Stimulated activated CD4-positive, alpha-beta T cell treated with anti-CD3 and anti-CD28 coated beads, Interleukin-2, amount 100 ng/mL, for 48 hours (primary cell): ENCODE results near the gene LRP10.

Experiments used
- DNase-seq, 2 donors: peaks; one replicate each; pipeline ENCODE4 v3.0.0-alpha.2; 2020

Gene LRP10

DNA sequence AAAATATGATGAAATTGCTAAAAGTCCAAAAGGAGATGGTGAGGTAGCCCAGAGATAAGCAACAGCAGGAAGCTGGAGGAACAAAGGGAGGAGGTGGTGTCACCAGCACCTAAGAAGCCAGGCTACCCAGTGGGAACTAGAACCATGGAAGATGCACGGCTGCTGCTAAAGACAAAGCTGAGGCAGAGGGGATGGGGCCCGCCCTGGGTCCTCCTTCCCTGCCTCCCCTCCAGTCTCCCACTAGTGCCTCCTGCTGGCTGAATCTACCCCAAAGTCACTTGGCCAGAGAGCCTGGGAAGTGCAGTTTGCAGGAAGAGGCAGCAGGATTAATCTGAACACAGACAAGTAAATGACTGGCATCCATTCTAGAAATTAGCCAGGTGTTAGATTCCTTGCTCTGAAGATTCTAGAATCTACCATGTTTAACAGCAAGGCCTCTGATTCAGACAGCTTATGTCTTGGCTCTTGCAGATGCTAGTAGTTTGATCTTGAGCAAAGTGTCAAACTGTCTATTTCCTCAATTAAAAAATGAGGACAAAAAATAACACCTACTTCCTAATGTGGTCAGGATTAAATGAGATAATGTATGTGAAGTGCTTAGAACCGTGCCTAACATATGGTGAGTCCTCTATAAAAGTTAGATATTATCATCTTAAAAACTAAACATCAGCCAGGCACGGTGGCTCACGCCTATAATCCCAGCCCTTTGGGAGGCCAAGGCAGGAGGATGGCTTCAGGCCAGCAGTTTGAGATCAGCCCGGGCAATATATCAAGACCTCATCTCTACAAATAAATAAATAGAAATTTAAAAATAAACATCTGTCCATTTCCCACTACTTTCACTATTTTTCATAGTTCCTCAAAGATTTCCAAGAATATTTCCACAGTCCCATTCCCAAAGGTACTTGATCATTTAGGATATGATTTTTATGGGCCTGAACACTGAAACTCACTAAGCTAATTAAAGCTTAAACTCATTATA is 5.8 kb upstream of the LRP10 start:
- DNase-seq, result peak in 1 of 2 donors; percentile 24

DNA sequence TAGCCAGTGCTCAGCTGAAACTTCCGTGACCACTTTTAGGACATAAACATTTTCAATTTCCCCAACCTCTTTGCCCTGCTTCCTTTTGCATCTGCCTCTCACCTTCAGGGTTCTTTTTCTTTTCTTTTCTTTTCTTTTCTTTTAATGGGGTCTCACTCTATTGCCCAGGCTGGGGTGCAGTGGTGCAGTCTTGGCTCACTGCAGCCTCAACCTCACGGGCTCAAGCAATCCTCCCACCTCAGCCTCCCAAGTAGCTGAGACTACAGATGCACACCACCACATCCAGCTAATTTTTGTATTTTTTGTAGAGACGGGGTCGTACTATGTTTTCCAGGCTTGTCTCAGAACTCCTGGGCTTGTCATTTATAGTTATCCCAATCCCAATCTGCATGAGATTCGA is 4.7 kb upstream of the LRP10 start:
- no peak for DNase-seq

DNA sequence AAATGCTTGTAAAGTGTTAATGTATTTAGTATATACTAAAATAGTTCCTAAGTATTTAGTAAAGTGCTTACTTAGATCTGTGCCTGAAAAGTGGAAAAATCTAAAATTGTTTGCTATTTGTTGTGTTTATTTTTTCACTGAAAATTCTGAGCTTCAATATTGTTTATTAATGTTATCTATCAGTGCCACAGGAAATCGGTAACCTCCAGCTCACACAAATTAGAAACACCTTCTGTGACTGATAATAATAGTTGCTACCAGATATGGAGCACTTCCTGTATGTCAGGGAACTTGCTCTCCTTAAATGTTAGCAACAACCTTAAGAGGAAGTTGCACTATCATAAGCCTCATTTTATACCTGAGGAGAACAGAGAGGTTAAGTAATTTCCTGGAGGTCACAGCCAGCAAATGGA is 723 bp upstream of the LRP10 start:
- no peak for DNase-seq

DNA sequence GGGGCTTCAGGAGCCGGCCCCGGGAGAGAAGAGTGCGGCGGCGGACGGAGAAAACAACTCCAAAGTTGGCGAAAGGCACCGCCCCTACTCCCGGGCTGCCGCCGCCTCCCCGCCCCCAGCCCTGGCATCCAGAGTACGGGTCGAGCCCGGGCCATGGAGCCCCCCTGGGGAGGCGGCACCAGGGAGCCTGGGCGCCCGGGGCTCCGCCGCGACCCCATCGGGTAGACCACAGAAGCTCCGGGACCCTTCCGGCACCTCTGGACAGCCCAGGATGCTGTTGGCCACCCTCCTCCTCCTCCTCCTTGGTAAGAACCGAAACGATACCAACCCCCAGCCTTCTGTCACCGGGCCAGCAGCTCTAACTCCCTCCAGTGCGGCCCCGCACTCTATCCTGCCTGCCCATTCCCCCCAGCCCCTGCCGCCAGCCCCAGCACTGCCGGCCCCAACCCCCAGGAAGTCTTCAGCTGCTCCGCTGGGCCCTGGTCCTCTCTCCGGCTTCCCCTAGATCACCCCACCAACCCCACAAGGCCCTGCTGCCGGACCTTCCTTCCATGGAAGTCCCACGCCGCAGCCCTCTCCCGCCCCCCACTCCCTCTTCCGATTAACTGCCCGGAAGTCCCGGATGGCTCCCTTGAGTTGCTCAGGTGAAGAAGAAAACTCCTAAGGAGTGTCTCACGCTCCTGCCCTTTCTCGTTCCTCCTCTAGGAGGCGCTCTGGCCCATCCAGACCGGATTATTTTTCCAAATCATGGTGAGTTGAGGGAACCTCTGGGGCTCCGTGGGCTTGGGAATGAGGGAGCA is 693 bp downstream of the LRP10 start:
- peak; percentile 73 for DNase-seq

DNA sequence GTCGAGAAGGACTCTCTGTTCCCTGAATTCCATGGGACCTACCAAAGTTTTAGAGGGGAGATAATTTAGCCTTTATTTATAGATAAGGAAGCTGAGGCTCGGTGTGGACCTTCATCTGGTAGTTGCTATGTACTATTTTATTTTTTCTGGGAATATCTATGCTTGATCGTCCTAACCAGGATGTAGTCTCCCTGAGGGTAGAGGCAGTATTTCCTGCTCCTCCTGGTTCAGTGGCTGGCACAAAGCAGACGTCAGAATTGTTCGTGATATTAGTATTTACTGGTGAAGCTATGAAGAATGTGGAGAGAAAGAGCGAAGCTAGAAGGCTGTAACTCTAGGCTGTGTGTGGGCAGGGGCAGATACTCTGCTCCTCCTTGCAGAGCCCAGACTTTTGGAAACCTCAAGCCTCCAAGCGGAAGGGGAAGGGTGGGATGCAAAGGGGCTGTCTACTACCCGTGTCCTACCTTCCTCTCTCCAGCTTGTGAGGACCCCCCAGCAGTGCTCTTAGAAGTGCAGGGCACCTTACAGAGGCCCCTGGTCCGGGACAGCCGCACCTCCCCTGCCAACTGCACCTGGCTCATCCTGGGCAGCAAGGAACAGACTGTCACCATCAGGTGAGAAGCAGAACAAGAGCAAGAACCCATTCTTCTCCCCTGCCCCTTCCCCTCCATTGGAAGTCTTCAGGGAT is 1.4 kb downstream of the LRP10 start:
- no peak for DNase-seq

DNA sequence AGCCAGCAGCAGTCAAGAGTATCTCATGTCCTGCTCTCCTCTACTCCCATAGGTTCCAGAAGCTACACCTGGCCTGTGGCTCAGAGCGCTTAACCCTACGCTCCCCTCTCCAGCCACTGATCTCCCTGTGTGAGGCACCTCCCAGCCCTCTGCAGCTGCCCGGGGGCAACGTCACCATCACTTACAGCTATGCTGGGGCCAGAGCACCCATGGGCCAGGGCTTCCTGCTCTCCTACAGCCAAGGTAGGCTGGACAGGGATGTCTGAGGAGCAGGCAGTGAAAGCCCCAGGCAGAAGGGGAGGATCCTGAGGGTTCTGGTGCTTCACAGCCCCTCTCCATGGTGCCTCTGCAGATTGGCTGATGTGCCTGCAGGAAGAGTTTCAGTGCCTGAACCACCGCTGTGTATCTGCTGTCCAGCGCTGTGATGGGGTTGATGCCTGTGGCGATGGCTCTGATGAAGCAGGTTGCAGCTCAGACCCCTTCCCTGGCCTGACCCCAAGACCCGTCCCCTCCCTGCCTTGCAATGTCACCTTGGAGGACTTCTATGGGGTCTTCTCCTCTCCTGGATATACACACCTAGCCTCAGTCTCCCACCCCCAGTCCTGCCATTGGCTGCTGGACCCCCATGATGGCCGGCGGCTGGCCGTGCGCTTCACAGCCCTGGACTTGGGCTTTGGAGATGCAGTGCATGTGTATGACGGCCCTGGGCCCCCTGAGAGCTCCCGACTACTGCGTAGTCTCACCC is 3.6 kb downstream of the LRP10 start:
- no peak for DNase-seq

DNA sequence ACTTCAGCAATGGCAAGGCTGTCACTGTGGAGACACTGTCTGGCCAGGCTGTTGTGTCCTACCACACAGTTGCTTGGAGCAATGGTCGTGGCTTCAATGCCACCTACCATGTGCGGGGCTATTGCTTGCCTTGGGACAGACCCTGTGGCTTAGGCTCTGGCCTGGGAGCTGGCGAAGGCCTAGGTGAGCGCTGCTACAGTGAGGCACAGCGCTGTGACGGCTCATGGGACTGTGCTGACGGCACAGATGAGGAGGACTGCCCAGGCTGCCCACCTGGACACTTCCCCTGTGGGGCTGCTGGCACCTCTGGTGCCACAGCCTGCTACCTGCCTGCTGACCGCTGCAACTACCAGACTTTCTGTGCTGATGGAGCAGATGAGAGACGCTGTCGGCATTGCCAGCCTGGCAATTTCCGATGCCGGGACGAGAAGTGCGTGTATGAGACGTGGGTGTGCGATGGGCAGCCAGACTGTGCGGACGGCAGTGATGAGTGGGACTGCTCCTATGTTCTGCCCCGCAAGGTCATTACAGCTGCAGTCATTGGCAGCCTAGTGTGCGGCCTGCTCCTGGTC is 4.3 kb downstream of the LRP10 start:
- DNase-seq, result no peak

DNA sequence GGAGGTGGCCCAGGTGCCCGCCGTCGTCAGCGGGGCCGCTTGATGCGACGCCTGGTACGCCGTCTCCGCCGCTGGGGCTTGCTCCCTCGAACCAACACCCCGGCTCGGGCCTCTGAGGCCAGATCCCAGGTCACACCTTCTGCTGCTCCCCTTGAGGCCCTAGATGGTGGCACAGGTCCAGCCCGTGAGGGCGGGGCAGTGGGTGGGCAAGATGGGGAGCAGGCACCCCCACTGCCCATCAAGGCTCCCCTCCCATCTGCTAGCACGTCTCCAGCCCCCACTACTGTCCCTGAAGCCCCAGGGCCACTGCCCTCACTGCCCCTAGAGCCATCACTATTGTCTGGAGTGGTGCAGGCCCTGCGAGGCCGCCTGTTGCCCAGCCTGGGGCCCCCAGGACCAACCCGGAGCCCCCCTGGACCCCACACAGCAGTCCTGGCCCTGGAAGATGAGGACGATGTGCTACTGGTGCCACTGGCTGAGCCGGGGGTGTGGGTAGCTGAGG is 5.5 kb downstream of the LRP10 start:
- DNase-seq, result no peak

DNA sequence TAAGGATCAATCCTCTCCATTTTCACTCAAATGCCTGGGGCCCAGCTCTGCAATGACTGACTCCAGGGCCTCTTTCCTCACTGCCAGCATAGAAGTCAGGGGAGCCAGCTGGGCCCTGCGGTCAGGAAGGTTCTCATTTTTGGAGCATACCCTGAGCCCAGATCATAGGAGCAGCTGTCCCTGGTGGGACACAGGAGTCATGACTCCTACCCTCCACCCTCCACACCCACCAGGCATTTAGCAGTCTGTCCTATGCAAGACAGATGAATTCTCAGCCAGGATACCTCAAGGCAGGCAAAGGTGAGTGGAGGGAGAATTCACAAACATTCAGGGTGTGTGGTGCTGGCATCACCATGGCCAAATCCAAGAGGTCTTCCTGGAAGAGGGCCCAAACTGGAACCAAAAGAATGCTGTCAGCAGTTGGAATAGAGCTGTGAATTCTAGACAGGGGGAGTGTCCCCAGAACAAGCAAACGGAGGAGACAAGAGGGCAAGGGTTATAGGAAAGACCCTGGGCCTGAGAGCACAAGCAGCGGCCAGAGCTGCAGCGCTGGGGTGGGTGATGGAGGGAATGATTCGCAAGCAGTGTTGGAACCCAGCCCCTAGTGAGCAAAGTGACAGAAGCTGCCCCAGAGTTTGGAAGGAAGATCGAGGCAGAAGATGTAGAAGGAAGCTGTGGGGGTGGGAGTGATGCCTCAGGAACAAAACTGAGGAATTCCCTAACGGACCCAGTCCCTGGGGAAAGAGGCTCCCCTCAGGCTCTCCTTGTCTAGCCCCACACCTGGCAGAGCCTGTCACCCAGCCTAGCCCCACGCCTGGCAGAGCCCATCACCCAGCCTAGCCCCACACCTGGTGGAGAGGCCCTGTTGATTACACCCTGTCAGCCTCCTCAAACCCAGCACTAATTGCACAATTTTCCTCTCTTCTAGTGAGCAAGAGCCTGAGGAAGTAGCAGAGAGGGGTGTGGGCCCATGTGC is 7.0 kb downstream of the LRP10 start:
- DNase-seq, result no peak

DNA sequence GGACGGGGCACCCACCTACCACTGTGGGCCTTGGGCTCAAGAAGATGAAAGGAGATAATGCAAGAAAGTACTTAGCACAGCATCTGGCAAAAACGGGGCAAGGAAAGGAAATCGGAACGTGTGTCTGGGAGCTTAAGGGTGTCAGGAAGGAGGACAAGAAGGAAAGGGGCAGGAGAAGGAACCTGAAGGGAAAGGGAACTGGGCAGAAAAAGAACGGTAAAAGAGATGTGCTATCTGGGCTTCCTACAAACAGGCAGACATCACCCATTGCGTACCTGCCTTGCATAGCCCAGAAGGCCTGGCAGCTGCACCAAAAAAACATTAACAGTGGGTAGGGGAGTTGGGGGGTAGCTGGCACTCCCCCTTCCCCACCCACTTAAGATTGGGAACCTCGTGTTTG is 10.5 kb downstream of the LRP10 start:
- no peak for DNase-seq

DNA sequence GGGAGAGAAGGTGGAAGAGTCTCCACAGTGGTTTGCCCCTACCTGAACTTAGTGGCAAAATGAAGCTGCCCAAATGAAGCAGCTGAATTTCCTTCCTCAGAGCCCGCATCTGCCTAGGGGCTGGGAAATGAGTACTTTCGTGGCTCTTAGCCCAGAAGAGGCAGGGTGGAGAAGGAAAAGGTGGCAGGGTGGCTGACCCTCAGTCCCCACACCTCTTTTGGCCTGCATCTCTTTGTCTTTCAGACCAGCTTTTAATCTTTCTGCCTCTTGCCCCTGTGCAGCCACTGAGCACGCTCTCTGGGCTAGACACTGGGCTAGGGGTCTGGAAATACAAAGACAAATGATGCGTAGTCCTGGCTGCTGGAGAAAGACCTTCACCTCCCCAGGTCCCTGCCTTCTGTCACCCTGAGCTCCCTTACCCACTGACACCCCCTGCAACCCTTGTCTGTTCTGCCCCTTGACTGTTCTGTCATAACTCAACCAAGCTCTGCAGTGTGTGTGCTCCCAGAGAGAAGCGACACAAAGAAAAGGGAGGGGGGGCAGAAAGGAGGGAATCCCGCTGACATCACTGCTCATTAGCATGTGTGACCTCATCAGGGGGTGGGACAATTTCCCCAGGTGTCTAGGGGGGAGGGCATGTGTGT is 11.1 kb downstream of the LRP10 start:
- no peak for DNase-seq

DNA sequence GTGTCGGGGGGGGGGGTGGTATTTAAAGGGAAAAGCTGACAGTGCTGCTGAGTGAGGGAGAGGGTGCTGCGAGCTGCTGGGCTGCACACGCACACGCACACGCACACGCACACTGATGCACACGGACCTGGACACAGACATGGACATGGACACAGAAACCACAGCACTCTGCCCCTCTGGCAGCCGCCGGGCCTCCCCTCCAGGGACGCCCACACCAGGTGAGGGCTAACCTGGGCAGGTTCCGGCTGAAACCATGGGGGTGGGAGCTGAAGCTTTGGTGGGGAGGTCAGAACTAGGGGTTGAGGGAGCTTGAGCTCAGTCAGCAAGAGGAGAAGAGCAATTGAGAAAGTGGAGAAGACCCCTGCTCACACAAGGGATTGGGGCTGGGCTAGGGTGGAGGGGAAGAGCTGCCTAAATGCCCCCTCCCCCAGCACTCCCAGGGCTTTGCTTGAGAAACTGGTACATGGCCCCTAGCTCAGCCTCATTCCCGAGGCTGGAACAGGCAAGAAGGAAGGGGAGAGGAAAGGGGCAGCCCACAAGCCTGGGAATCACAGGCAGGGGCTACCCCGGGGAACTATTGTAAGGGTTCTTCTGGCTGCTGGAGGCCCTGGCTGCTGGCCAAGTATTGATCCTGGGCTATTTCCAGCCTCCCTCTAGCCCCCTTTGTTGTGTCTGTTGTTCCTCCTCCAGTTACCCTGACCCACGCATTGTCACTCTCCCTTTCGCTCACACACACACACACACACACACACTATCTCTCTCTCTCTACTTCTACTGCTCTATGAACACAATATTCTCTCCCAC is 11.8 kb downstream of the LRP10 start, which contains the start of gene REM2:
REM2 (plus strand) TSS at position 50 of the 804 bp plus-strand sequence; CDS start at position 116, 66 bp downstream.
- DNase-seq, result no peak

DNA sequence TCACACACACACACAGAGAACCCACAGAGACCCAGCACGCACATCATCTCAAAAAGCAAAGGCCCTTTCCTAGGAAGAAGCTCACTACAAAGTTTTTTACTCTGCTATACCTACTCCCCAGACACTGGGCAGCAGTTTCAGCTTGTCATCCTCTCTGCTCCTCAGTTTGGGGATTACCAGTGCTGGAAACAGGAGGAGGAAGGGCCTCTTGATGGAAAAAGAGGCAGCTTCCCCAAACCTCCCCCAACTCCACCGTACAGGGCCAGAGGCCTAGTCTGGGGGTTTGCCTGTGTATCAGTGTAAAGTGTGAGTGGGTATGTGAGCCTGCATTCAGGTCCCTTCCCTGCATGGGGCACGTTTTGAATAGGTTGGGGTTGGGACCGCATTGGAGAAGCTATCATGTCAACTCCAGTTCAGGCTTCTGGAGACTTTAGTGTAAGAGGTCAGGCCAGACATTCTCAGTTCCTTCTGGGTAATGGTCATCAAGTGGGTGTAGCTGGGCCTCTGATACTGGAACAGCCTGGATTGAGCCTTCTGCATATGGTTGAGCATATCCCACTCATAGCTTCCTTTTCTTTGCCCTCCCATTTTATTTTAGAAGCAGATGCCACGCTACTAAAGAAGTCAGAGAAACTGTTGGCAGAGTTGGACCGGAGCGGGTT is 12.7 kb downstream of the LRP10 start:
- no peak for DNase-seq

DNA sequence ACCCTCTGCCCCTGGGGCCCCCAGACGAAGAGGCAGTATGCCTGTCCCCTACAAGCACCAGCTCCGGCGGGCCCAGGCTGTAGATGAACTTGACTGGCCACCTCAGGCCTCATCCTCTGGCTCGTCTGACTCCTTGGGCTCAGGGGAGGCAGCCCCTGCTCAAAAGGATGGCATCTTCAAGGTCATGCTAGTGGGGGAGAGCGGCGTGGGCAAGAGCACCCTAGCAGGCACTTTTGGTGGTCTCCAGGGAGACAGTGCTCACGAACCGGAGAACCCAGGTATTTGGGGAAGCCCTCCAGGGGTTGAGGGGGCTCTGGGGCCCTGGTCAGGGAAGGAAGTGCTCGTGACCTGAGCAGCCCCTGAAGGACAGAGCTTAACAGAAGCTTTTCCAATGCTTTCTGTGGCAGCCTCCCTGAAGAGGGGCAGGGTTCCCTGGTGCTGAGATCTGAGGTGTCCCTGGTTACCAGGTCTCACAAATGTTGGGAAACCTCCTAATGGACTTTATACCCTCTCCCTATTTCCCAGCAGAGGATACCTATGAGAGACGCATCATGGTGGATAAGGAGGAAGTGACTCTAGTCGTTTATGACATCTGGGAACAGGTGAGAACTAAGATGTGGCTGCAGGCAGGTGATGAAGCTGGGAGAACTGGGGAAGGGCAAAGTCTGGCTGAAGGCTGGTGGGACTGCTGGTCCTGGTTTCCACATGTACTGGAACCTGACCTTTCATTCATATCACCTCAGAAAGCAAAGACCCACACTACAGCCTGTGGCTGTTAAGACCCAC is 13.4 kb downstream of the LRP10 start:
- no peak for DNase-seq

DNA sequence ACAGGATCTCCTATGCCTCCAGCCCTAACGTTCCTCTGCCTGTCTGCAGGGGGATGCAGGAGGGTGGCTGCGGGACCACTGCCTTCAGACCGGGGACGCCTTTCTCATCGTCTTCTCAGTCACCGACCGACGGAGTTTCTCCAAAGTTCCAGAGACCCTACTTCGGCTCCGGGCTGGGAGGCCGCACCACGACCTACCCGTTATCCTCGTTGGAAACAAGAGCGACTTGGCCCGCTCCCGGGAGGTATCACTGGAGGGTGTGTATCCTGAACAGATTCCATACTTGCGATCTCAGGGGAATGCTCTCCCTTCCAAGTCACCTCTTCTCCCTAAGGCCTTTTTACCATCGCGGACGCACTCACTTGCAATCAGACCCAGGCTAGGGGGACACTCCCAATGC is 14.4 kb downstream of the LRP10 start:
- no peak for DNase-seq

DNA sequence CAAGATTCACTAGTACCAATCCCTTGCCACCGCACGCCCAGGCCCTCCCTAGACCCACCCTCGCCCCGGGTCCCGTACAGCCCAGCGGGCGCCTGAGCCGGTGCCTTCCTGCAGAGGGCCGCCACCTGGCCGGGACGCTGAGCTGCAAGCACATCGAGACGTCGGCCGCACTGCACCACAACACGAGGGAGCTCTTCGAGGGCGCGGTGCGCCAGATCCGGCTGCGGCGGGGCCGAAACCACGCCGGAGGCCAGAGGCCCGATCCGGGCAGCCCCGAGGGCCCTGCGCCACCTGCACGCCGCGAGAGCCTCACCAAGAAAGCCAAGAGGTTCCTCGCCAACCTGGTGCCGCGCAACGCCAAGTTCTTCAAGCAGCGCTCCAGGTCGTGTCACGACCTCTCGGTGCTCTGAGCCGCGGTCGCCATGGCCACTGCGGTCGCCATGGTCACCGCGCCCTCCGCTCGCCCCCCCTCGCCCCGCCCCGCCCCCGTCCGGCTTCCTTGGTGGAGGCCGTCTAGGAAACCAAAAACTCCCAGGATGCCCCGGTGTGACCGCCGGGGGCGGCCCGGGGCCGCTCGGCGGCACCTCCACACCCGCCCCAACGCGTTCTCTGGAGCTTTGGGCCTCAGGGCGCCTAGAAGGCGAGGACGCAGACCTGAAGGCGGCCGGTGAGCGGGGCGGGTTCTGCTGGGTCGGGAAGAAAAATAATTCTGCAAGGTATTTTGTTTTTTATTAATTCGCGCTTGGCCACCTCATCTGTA is 15.1 kb downstream of the LRP10 start:
- peak; percentile 54 to 60 for DNase-seq
